Measurements from ENCODE around the gene MDK.

DNA sequence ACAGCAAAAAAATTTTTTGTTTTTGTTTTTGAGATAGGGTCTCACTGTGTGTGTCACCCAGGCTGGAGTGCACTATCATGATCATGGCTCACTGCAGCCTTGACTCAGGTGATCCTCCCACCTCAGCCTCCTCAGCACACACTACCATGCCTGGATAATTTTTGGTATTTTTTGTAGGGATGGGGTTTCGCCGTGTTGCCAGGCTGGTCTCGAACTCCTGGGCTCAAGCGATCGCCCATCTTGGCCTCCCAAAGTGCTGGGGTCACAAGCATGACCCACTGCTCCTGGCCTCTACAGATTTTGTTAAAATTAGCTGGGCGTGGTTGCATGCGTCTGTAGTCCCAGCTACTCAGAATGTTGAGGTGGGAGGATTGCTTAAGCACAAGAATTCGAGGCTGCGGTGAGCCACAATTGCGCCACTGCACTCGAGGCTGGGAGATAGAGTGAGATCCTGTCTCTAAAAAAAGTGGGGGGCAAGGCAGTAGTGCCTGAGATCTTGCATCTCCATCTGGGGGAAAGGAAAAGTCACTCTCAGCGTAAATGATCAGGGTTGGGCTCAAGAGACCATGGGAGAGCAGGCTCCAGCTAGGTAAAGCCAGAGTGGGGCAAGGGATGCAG, 44.8 kb upstream of the MDK start:
- TF ChIP-seq, protein P1, sequence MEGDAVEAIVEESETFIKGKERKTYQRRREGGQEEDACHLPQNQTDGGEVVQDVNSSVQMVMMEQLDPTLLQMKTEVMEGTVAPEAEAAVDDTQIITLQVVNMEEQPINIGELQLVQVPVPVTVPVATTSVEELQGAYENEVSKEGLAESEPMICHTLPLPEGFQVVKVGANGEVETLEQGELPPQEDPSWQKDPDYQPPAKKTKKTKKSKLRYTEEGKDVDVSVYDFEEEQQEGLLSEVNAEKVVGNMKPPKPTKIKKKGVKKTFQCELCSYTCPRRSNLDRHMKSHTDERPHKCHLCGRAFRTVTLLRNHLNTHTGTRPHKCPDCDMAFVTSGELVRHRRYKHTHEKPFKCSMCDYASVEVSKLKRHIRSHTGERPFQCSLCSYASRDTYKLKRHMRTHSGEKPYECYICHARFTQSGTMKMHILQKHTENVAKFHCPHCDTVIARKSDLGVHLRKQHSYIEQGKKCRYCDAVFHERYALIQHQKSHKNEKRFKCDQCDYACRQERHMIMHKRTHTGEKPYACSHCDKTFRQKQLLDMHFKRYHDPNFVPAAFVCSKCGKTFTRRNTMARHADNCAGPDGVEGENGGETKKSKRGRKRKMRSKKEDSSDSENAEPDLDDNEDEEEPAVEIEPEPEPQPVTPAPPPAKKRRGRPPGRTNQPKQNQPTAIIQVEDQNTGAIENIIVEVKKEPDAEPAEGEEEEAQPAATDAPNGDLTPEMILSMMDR (IDR thresholded peaks at IDR 0.05): no peak
- TF ChIP-seq POLR2AphosphoS5 (IDR thresholded peaks at IDR 0.05; ENCODE audit: low read depth, low read length): no peak
- TF ChIP-seq, protein P2, sequence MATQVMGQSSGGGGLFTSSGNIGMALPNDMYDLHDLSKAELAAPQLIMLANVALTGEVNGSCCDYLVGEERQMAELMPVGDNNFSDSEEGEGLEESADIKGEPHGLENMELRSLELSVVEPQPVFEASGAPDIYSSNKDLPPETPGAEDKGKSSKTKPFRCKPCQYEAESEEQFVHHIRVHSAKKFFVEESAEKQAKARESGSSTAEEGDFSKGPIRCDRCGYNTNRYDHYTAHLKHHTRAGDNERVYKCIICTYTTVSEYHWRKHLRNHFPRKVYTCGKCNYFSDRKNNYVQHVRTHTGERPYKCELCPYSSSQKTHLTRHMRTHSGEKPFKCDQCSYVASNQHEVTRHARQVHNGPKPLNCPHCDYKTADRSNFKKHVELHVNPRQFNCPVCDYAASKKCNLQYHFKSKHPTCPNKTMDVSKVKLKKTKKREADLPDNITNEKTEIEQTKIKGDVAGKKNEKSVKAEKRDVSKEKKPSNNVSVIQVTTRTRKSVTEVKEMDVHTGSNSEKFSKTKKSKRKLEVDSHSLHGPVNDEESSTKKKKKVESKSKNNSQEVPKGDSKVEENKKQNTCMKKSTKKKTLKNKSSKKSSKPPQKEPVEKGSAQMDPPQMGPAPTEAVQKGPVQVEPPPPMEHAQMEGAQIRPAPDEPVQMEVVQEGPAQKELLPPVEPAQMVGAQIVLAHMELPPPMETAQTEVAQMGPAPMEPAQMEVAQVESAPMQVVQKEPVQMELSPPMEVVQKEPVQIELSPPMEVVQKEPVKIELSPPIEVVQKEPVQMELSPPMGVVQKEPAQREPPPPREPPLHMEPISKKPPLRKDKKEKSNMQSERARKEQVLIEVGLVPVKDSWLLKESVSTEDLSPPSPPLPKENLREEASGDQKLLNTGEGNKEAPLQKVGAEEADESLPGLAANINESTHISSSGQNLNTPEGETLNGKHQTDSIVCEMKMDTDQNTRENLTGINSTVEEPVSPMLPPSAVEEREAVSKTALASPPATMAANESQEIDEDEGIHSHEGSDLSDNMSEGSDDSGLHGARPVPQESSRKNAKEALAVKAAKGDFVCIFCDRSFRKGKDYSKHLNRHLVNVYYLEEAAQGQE (IDR thresholded peaks at IDR 0.05; ENCODE audit: insufficient read depth in 1 of 2, low read depth in 2 of 2, low read length in 1 of 2): no peak
- no peak for TF ChIP-seq TCF7L2 (IDR thresholded peaks at IDR 0.05; ENCODE audit: low read depth, low read length)
- TF ChIP-seq SIN3A (IDR thresholded peaks at IDR 0.05; ENCODE audit: borderline replicate concordance, insufficient read depth, low read depth, low read length): no peak

Data from Panc1 (cell line).